HCT116 (cell line): ENCODE measurements around the gene PARVA.

Source experiments
- CEBPB ChIP-seq: IDR thresholded peaks from 2 replicates; pipeline ENCODE4 v1.6.1; 2012; ENCODE audit warnings: low read depth
- EZH2 ChIP-seq: fragments of 200-600 bp; sonication (generic); IDR thresholded peaks from 2 replicates; pipeline ENCODE4 v1.6.1; 2017; ENCODE audit warnings: antibody characterized with exemption, mixed run types
- JUND ChIP-seq: IDR thresholded peaks from 2 replicates; pipeline ENCODE4 v1.6.1; 2012
- POLR2A ChIP-seq: IDR thresholded peaks from 2 replicates; pipeline ENCODE4 v1.7.0; 2011; ENCODE audit warnings: borderline replicate concordance; ENCODE audit not compliant: insufficient read depth, insufficient read length; ENCODE audit errors: extremely low read depth
- SIN3A ChIP-seq: IDR thresholded peaks from 2 replicates; pipeline ENCODE4 v1.6.1; 2012; ENCODE audit warnings: low read depth
- SP1 ChIP-seq: IDR thresholded peaks from 2 replicates; pipeline ENCODE4 v1.6.1; 2012; ENCODE audit warnings: low read depth
- ZNF274 ChIP-seq: fragments of 200-500 bp; sonication (Bioruptor generic); IDR thresholded peaks from 2 replicates; pipeline ENCODE4 v1.6.1; 2014; ENCODE audit warnings: mild to moderate bottlenecking, low read depth, low read length, inconsistent platforms
- TF ChIP-seq, protein P1 (sequence below), 3 experiments: fragments of 200-600 bp in 1 of 3; sonication (generic) in 1 of 3; IDR thresholded peaks in 2 of 3; conservative IDR thresholded peaks in 1 of 3; 2 replicates each; pipeline ENCODE4 v1.5.1; 2012 to 2017; ENCODE audit warnings: low read depth in 2 of 3, low read length in 2 of 3, antibody characterized with exemption in 1 of 3, borderline replicate concordance in 1 of 3, control low read depth in 1 of 3, mild to moderate bottlenecking in 1 of 3, mixed read lengths in 1 of 3, mixed run types in 1 of 3, moderate library complexity in 1 of 3; ENCODE audit not compliant: insufficient read depth in 1 of 3
- TF ChIP-seq, protein P2 (sequence below): IDR thresholded peaks from 2 replicates; pipeline ENCODE4 v1.6.1; 2012
- TF ChIP-seq, protein P3 (sequence below): IDR thresholded peaks from 2 replicates; pipeline ENCODE4 v1.6.1; 2011; ENCODE audit warnings: mild to moderate bottlenecking, low read length, moderate library complexity; ENCODE audit not compliant: insufficient replicate concordance; ENCODE audit errors: extremely low read depth
- TF ChIP-seq, protein P4 (sequence below): IDR thresholded peaks from 2 replicates; pipeline ENCODE4 v1.6.1; 2012; ENCODE audit warnings: low read depth

DNA sequence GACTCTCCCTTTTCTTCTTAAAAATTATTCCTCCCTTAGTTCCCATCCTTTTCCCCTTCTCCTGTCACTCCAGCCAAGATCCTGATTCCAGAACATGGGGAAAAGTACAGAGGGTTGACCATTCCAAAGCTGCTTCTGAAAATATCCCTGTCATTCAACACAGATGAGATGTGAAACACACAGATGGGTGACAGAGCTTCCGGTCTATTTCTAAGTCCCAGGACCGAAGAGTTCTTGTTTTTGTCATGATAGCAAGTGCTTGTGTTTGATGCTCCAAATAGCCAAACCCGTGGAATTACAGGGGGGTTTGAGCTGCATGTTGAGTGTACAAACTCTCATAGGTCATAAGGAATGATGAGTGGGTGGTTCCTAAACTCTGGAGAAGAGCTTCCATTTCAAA lies 57.9 kb downstream of the PARVA start:
- TF ChIP-seq, protein P1, sequence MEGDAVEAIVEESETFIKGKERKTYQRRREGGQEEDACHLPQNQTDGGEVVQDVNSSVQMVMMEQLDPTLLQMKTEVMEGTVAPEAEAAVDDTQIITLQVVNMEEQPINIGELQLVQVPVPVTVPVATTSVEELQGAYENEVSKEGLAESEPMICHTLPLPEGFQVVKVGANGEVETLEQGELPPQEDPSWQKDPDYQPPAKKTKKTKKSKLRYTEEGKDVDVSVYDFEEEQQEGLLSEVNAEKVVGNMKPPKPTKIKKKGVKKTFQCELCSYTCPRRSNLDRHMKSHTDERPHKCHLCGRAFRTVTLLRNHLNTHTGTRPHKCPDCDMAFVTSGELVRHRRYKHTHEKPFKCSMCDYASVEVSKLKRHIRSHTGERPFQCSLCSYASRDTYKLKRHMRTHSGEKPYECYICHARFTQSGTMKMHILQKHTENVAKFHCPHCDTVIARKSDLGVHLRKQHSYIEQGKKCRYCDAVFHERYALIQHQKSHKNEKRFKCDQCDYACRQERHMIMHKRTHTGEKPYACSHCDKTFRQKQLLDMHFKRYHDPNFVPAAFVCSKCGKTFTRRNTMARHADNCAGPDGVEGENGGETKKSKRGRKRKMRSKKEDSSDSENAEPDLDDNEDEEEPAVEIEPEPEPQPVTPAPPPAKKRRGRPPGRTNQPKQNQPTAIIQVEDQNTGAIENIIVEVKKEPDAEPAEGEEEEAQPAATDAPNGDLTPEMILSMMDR (IDR thresholded peaks at IDR 0.05 in 2 of 3, conservative IDR thresholded peaks at IDR 0.05 in 1 of 3; ENCODE audit: borderline replicate concordance in 1 of 3, insufficient read depth in 1 of 3, low read depth in 2 of 3, low read length in 2 of 3): no peak
- TF ChIP-seq POLR2A (no peak), SIN3A (no peak), SP1 (no peak), CEBPB (no peak), EZH2 (no peak), JUND (no peak), ZNF274 (no peak)
- TF ChIP-seq, protein P2, sequence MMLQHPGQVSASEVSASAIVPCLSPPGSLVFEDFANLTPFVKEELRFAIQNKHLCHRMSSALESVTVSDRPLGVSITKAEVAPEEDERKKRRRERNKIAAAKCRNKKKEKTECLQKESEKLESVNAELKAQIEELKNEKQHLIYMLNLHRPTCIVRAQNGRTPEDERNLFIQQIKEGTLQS: no peak
- TF ChIP-seq, protein P3, sequence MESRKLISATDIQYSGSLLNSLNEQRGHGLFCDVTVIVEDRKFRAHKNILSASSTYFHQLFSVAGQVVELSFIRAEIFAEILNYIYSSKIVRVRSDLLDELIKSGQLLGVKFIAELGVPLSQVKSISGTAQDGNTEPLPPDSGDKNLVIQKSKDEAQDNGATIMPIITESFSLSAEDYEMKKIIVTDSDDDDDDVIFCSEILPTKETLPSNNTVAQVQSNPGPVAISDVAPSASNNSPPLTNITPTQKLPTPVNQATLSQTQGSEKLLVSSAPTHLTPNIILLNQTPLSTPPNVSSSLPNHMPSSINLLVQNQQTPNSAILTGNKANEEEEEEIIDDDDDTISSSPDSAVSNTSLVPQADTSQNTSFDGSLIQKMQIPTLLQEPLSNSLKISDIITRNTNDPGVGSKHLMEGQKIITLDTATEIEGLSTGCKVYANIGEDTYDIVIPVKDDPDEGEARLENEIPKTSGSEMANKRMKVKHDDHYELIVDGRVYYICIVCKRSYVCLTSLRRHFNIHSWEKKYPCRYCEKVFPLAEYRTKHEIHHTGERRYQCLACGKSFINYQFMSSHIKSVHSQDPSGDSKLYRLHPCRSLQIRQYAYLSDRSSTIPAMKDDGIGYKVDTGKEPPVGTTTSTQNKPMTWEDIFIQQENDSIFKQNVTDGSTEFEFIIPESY: no peak
- TF ChIP-seq, protein P4, sequence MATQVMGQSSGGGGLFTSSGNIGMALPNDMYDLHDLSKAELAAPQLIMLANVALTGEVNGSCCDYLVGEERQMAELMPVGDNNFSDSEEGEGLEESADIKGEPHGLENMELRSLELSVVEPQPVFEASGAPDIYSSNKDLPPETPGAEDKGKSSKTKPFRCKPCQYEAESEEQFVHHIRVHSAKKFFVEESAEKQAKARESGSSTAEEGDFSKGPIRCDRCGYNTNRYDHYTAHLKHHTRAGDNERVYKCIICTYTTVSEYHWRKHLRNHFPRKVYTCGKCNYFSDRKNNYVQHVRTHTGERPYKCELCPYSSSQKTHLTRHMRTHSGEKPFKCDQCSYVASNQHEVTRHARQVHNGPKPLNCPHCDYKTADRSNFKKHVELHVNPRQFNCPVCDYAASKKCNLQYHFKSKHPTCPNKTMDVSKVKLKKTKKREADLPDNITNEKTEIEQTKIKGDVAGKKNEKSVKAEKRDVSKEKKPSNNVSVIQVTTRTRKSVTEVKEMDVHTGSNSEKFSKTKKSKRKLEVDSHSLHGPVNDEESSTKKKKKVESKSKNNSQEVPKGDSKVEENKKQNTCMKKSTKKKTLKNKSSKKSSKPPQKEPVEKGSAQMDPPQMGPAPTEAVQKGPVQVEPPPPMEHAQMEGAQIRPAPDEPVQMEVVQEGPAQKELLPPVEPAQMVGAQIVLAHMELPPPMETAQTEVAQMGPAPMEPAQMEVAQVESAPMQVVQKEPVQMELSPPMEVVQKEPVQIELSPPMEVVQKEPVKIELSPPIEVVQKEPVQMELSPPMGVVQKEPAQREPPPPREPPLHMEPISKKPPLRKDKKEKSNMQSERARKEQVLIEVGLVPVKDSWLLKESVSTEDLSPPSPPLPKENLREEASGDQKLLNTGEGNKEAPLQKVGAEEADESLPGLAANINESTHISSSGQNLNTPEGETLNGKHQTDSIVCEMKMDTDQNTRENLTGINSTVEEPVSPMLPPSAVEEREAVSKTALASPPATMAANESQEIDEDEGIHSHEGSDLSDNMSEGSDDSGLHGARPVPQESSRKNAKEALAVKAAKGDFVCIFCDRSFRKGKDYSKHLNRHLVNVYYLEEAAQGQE: no peak
